ENCODE measurements around the gene OPCML. TPM values are rescaled to one million over a fixed set of nuclear protein-coding genes. Genes with fewer than 3 reads are reported as not detected.

OPCML gene
- total and polyA plus RNA-seq, 2 donors (not counting 1 experiment from before 2014, with no cell fraction given), result not detected

GRCh38 chr11:132538642-132539041 is 993.7 kb downstream of the OPCML start:
- intact Hi-C loops (cut with micrococcal nuclease), result no loop called here
- 33% methylated on average over 1 of the region's 3 CpGs for WGBS (ENCODE audit: insufficient coverage)
- H3K27ac ChIP-seq (ENCODE audit: low read length in 2 of 2), result no peak overlapping the region
- no peak overlapping the region for H3K4me3 ChIP-seq (ENCODE audit: control extremely low read depth in 1 of 5, extremely low read depth in 1 of 5, insufficient read depth in 1 of 5, low read depth in 2 of 5, low read length in 4 of 5)
- H3K36me3 ChIP-seq (replicated peaks in 1 of 2; ENCODE audit: control extremely low read depth in 1 of 2, control insufficient read depth in 1 of 2, extremely low read depth in 1 of 2, insufficient read depth in 2 of 2, low read length in 1 of 2), result no peaks in the 10 kb centered on the region
- CTCF ChIA-PET, result no interaction called here
- Mint-ChIP-seq H3K4me1 (no peaks in the 10 kb centered on the region), H3K27ac (no peak overlapping the region), H3K4me3 (no peak overlapping the region), H3K27me3 (no peaks in the 10 kb centered on the region), H3K9me3 (ENCODE audit: insufficient read depth) (no peaks in the 10 kb centered on the region)
- H3K4me2 ChIP-seq (replicated peaks; ENCODE audit: low read depth, low read length, poor library complexity, severe bottlenecking), result no peak overlapping the region
- peaks cover 0 to 13% (median 0%) of the 10 kb centered on the region in 3 donors for H3K9me3 ChIP-seq (ENCODE audit: control extremely low read depth in 1 of 3, control insufficient read depth in 2 of 3, insufficient read depth in 1 of 3, low read length in 2 of 3)
- POLR2A ChIA-PET, result no interaction called here
- H3K4me1 ChIP-seq (ENCODE audit: control insufficient read depth in 2 of 2, insufficient read depth in 2 of 2, low read length in 2 of 2), result no peaks in the 10 kb centered on the region
- H4K20me1 ChIP-seq (ENCODE audit: control insufficient read depth, insufficient read depth, low read length, poor library complexity, severe bottlenecking), result no peaks in the 10 kb centered on the region
- TF ChIP-seq CTCF (IDR thresholded peaks at IDR 0.05) (no peak), EZH2 (IDR thresholded peaks at IDR 0.05; ENCODE audit: borderline replicate concordance, insufficient read depth, low read depth, low read length, poor library complexity, severe bottlenecking) (no peak)
- ATAC-seq (ENCODE audit: low read depth), result no peak
- H3K27me3 ChIP-seq (replicated peaks in 1 of 4; ENCODE audit: control extremely low read depth in 1 of 4, control insufficient read depth in 3 of 4, insufficient read depth in 4 of 4, low read length in 3 of 4), result no peaks in the 10 kb centered on the region
- no peak overlapping the region for H2AFZ ChIP-seq (ENCODE audit: insufficient read depth, low read depth, low read length, poor library complexity, severe bottlenecking)
- H3K79me2 ChIP-seq (ENCODE audit: control insufficient read depth, insufficient read depth, low read length), result no peaks in the 10 kb centered on the region
- DNase-seq, result no peak
- H3K9ac ChIP-seq (ENCODE audit: low read length), result no peak overlapping the region

GRCh38 chr11:132535830-132536229 is 996.5 kb downstream of the OPCML start:
- no peak overlapping the region for H3K27ac Mint-ChIP-seq
- Histone ChIP-seq H3K9ac (ENCODE audit: low read length) (no peak overlapping the region), H3K4me3 (ENCODE audit: control extremely low read depth in 1 of 5, extremely low read depth in 1 of 5, insufficient read depth in 1 of 5, low read depth in 2 of 5, low read length in 4 of 5) (no peak overlapping the region), H3K79me2 (ENCODE audit: control insufficient read depth, insufficient read depth, low read length) (no peaks in the 10 kb centered on the region), H2AFZ (ENCODE audit: insufficient read depth, low read depth, low read length, poor library complexity, severe bottlenecking) (no peak overlapping the region), H3K9me3 (ENCODE audit: control extremely low read depth in 1 of 3, control insufficient read depth in 2 of 3, insufficient read depth in 1 of 3, low read length in 2 of 3) (peaks cover 0 to 4% (median 0%) of the 10 kb centered on the region in 3 donors), H3K27me3 (replicated peaks in 1 of 4; ENCODE audit: control extremely low read depth in 1 of 4, control insufficient read depth in 3 of 4, insufficient read depth in 4 of 4, low read length in 3 of 4) (no peaks in the 10 kb centered on the region), H4K20me1 (ENCODE audit: control insufficient read depth, insufficient read depth, low read length, poor library complexity, severe bottlenecking) (no peaks in the 10 kb centered on the region), H3K27ac (ENCODE audit: low read length in 2 of 2) (no peak overlapping the region), H3K4me2 (replicated peaks; ENCODE audit: low read depth, low read length, poor library complexity, severe bottlenecking) (no peak overlapping the region), H3K36me3 (replicated peaks in 1 of 2; ENCODE audit: control extremely low read depth in 1 of 2, control insufficient read depth in 1 of 2, extremely low read depth in 1 of 2, insufficient read depth in 2 of 2, low read length in 1 of 2) (no peaks in the 10 kb centered on the region), H3K4me1 (ENCODE audit: control insufficient read depth in 2 of 2, insufficient read depth in 2 of 2, low read length in 2 of 2) (no peaks in the 10 kb centered on the region)
- no peak for TF ChIP-seq EZH2 (IDR thresholded peaks at IDR 0.05; ENCODE audit: borderline replicate concordance, insufficient read depth, low read depth, low read length, poor library complexity, severe bottlenecking)
- no peak for TF ChIP-seq CTCF (IDR thresholded peaks at IDR 0.05)
- POLR2A ChIA-PET, result no interaction called here
- no peak for ATAC-seq (ENCODE audit: low read depth)
- 50% methylated on average over 1 of the region's 2 CpGs for WGBS (ENCODE audit: insufficient coverage)
- no peaks in the 10 kb centered on the region for H3K4me1 Mint-ChIP-seq
- H3K9me3 Mint-ChIP-seq (ENCODE audit: insufficient read depth), result no peaks in the 10 kb centered on the region
- no peak for DNase-seq
- H3K27me3 Mint-ChIP-seq, result no peaks in the 10 kb centered on the region
- intact Hi-C loops (cut with micrococcal nuclease), result no loop called here
- CTCF ChIA-PET, result no interaction called here
- no peak overlapping the region for H3K4me3 Mint-ChIP-seq
